Suprapubic skin (tissue), 3 donors: ENCODE measurements around the gene NUP85.

ENCODE experiments used
- POLR2A ChIP-seq, 2 donors: fragments of 450-650 bp; IDR thresholded peaks; one replicate each; pipeline ENCODE4 v1.6.1; 2017; ENCODE audit warnings: antibody characterized with exemption in 2 of 2, mild to moderate bottlenecking in 2 of 2, moderate library complexity in 2 of 2
- TF ChIP-seq, protein P1 (sequence below), 2 donors: fragments of 200-600 bp in 1 of 2; fragments of 450-650 bp in 1 of 2; sonication (generic) in 1 of 2; IDR thresholded peaks; one replicate each; pipeline ENCODE4 v1.5.1; 2016 to 2019; ENCODE audit warnings: antibody characterized with exemption in 2 of 2, mild to moderate bottlenecking in 1 of 2, moderate library complexity in 1 of 2

DNA sequence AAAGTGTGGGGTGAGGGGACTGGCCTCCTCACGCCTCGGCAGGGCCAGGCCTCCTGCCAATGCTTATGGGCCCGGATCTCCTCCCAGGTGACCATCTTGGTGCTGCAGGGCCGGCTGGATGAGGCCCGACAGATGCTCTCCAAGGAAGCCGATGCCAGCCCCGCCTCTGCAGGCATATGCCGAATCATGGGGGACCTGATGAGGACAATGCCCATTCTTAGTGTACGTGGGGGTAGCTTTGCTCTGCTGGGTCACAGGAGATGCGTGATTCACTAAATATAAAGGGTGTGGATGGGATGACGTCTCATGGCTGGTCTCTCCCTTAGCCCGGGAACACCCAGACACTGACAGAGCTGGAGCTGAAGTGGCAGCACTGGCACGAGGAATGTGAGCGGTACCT is 19.5 kb downstream of the NUP85 start:
- TF ChIP-seq, protein P1, sequence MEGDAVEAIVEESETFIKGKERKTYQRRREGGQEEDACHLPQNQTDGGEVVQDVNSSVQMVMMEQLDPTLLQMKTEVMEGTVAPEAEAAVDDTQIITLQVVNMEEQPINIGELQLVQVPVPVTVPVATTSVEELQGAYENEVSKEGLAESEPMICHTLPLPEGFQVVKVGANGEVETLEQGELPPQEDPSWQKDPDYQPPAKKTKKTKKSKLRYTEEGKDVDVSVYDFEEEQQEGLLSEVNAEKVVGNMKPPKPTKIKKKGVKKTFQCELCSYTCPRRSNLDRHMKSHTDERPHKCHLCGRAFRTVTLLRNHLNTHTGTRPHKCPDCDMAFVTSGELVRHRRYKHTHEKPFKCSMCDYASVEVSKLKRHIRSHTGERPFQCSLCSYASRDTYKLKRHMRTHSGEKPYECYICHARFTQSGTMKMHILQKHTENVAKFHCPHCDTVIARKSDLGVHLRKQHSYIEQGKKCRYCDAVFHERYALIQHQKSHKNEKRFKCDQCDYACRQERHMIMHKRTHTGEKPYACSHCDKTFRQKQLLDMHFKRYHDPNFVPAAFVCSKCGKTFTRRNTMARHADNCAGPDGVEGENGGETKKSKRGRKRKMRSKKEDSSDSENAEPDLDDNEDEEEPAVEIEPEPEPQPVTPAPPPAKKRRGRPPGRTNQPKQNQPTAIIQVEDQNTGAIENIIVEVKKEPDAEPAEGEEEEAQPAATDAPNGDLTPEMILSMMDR (IDR thresholded peaks at IDR 0.05): no peak
- TF ChIP-seq POLR2A (IDR thresholded peaks at IDR 0.05): no peak
